Tibial artery (tissue), 4 donors: ENCODE data around the gene SYNPO.
A peak's percentile ranks its signal among the peaks of the same experiment; 100 is the strongest.

ENCODE experiments used
- DNase-seq, 2 donors: peaks; one replicate each; pipeline ENCODE4 v3.0.0-alpha.2; 2019
- H3K27ac ChIP-seq, 2 donors: fragments of 200-600 bp; sonication (generic) in 1 of 2; 1 replicate in 1 of 2; 2 replicates in 1 of 2; pipeline ENCODE4 v1.5.1; 2018 to 2019; ENCODE audit warnings: mild to moderate bottlenecking in 1 of 2
- H3K27me3 ChIP-seq, 2 donors: fragments of 200-600 bp; sonication (generic) in 1 of 2; one replicate each; pipeline versions ENCODE4 v1.5.1 to v1.6.0; 2016 to 2019
- H3K36me3 ChIP-seq, 3 donors: fragments of 200-600 bp; sonication (generic) in 2 of 3; one replicate each; pipeline ENCODE4 v1.5.1; 2016 to 2019; ENCODE audit warnings: mild to moderate bottlenecking in 2 of 3
- H3K4me1 ChIP-seq, 4 donors: fragments of 200-600 bp; sonication (generic) in 2 of 4; 1 replicate in 3 of 4; 2 replicates in 1 of 4; pipeline ENCODE4 v1.5.1; 2016 to 2019
- H3K4me3 ChIP-seq, 2 donors: fragments of 200-600 bp; sonication (generic) in 1 of 2; 1 replicate in 1 of 2; 2 replicates in 1 of 2; pipeline ENCODE4 v1.5.1; 2018 to 2019; ENCODE audit warnings: mild to moderate bottlenecking in 2 of 2
- H3K9me3 ChIP-seq, 3 donors: fragments of 200-600 bp; sonication (generic) in 1 of 3; one replicate each; pipeline ENCODE4 v1.5.1; 2016 to 2019
- intact Hi-C: fragments of 100-400 bp; cut with DNase I; formaldehyde crosslinking; loops from one replicate; pipeline ENCODE4 v1.15.0; 2023; ENCODE audit warnings: low total_unique reads
- TF ChIP-seq, protein P1 (sequence below), 2 experiments: fragments of 200-600 bp in 1 of 2; fragments of 450-650 bp in 1 of 2; IDR thresholded peaks; one replicate each; pipeline ENCODE4 v1.5.1; 2017 to 2019; ENCODE audit warnings: antibody characterized with exemption in 2 of 2, mild to moderate bottlenecking in 1 of 2, moderate library complexity in 1 of 2

SYNPO gene

DNA sequence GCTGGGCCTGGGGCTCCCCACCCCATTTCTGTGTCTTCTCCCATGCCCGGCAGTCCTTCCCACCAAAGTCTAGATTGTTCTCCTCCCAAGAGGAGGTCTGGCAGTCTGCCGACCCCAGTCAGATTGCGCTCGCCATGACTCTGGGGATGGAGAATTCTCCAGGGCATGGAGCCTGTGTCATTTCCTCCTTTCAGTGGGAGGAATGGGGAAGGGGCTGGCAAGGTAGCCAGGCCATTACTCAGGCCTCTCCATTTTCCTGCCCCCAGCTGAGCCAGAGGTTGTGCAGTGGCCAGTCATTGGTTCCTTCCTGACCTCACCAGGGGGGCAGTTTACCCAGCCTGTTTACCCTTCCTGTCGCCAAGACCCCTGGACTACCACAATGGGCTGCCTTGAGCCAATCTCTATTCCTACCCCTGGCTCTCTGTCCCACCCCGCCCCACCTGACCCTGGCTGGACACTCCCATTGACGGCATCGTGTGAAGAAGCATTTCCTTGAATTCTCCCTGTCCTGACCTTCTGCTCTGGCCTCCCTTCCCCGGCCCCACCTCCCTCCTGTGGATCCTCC is 628 bp downstream of the SYNPO start:
- peak; percentile 54 to 85 for DNase-seq
- Histone ChIP-seq H3K9me3 (no peaks in the 10 kb centered on the region), H3K36me3 (no peaks in the 10 kb centered on the region), H3K4me3 (peak overlapping the region; percentile 5 to 36), H3K4me1 (peaks cover 7 to 100% (median 96%) of the 10 kb centered on the region in 4 donors), H3K27ac (peak overlapping the region; percentile 83 to 86), H3K27me3 (no peaks in the 10 kb centered on the region)
- TF ChIP-seq, protein P1, sequence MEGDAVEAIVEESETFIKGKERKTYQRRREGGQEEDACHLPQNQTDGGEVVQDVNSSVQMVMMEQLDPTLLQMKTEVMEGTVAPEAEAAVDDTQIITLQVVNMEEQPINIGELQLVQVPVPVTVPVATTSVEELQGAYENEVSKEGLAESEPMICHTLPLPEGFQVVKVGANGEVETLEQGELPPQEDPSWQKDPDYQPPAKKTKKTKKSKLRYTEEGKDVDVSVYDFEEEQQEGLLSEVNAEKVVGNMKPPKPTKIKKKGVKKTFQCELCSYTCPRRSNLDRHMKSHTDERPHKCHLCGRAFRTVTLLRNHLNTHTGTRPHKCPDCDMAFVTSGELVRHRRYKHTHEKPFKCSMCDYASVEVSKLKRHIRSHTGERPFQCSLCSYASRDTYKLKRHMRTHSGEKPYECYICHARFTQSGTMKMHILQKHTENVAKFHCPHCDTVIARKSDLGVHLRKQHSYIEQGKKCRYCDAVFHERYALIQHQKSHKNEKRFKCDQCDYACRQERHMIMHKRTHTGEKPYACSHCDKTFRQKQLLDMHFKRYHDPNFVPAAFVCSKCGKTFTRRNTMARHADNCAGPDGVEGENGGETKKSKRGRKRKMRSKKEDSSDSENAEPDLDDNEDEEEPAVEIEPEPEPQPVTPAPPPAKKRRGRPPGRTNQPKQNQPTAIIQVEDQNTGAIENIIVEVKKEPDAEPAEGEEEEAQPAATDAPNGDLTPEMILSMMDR (IDR thresholded peaks at IDR 0.05): no peak
- intact Hi-C loops: loop anchor here (10.0 kb wide), 1 partner anchor 156 kb away; no protein-coding TSS in a partner anchor

DNA sequence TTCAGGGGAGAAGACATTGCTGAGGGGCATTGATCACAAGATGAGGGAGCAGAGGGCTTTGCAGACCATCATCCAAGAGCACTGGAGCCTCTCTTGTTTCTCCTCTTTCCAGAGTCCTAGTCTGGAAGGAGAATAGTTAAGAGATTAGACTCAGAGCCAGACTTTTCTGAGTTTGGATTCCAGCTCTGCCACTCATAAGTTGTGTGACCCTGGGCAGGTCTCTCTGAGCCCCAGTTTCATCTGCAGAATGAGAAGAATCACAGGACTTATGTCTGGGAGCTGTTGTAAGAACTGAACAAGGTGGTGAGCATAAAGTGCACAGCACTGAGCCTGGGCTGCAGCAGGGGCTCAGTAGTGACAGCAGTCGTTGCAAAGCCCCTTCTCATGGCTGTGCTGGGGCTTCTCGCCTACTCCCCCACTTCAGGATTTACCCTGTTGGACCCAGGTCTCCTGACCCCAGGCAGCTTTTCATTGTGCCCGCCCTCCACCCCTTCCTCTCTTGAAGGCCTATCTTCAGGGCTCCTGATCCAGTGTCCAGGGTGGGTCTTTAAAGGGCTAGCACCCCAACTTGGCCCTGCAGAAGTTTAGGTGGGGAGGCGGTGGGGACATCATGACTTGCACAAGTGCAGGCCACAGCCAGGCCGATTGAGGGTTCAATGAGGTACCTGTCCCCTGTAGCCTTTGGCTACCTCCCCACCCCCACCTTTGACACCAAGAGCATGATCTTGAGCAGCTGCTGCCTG is 1.5 kb downstream of the SYNPO start:
- Histone ChIP-seq H3K9me3 (no peaks in the 10 kb centered on the region), H3K4me1 (peaks cover 7 to 100% (median 86%) of the 10 kb centered on the region in 4 donors), H3K27ac (peak overlapping the region; percentile 83 to 86), H3K27me3 (no peaks in the 10 kb centered on the region), H3K36me3 (no peaks in the 10 kb centered on the region), H3K4me3 (peak overlapping the region in 1 of 2 donors; percentile 11)
- intact Hi-C loops: loop anchor here (10.0 kb wide), 1 partner anchor 157 kb away; no protein-coding TSS in a partner anchor
- DNase-seq: no peak
- TF ChIP-seq, protein P1 (IDR thresholded peaks at IDR 0.05): no peak

- intact Hi-C loops: loop anchor here (10.0 kb wide), 1 partner anchor 158 kb away; no protein-coding TSS in a partner anchor
- Histone ChIP-seq H3K27me3 (no peaks in the 10 kb centered on the region), H3K36me3 (no peaks in the 10 kb centered on the region), H3K9me3 (no peaks in the 10 kb centered on the region), H3K4me3 (peak overlapping the region in 1 of 2 donors; percentile 11), H3K4me1 (peaks cover 7 to 100% (median 85%) of the 10 kb centered on the region in 4 donors), H3K27ac (peak overlapping the region; percentile 83 to 86)
- peak; percentile 82 to 92 for DNase-seq
- TF ChIP-seq, protein P1 (IDR thresholded peaks at IDR 0.05): no peak
Measured at GRCh38 chr5:150642567-150642927, 2.1 kb downstream of the SYNPO start.

DNA sequence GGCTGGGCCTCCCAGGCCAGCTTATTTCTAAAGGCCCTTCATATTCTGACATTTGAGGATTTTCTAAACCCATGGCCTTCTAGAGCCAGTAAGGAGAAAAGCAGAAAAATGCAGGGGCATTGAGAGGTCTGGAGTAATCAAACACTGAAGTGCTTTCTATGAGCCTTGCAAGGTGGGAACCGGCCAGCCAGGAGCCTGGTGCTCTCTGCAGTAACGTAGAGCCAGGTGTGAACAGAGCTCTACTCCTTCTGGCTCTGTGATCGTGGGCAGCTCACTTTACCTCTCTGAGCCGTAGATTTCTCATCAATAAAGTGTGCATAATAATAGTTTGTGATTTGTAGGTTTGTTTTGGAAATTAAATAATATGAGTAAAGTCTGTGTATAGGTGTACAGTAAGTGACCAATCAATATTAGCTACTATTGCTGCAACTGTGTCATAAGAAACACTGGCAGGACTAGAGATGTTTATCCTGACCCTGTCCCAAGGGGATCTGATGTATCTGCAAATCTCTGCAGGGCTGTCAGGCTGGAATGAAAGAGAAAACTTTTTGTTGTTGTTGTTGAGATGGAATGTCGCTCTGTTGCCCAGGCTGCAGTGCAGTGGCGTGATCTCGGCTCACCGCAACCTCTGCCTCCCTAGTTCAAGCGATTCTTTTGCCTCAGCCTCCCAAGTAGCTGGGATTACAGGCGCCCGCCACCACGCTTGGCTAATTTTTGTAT is 2.7 kb downstream of the SYNPO start:
- no peak for DNase-seq

GRCh38 chr5:150644058-150644457 is 3.6 kb downstream of the SYNPO start:
- peaks cover 7 to 100% (median 84%) of the 10 kb centered on the region in 4 donors for H3K4me1 ChIP-seq
- intact Hi-C loops: loop anchor here (10.0 kb wide), 1 partner anchor 159 kb away; no protein-coding TSS in a partner anchor

More for the DNA sequence above, 2.7 kb downstream of the SYNPO start:
- Histone ChIP-seq H3K4me1 (peaks cover 7 to 100% (median 85%) of the 10 kb centered on the region in 4 donors), H3K4me3 (peak overlapping the region in 1 of 2 donors; percentile 11), H3K27me3 (no peaks in the 10 kb centered on the region), H3K36me3 (peaks cover under 1 to 2% (median 2%) of the 10 kb centered on the region in 3 donors), H3K27ac (peak overlapping the region; percentile 83 to 86), H3K9me3 (no peaks in the 10 kb centered on the region)
- TF ChIP-seq, protein P1 (IDR thresholded peaks at IDR 0.05): no peak
- intact Hi-C loops: loop anchor here (10.0 kb wide), 1 partner anchor 158 kb away; no protein-coding TSS in a partner anchor

More at GRCh38 chr5:150644058-150644457, 3.6 kb downstream of the SYNPO start:
- DNase-seq: peak in 1 of 2 donors; percentile 32
- Histone ChIP-seq H3K27ac (peak overlapping the region; percentile 83 to 86), H3K9me3 (no peaks in the 10 kb centered on the region), H3K36me3 (peaks cover 10 to 11% (median 11%) of the 10 kb centered on the region in 3 donors), H3K4me3 (no peak overlapping the region), H3K27me3 (no peaks in the 10 kb centered on the region)
- TF ChIP-seq, protein P1 (IDR thresholded peaks at IDR 0.05): no peak
